ENCODE measurements around the gene FOCAD. TPM values are rescaled to one million over a fixed set of nuclear protein-coding genes. Genes with fewer than 3 reads are reported as not detected.

The FOCAD gene
- total and polyA plus RNA-seq, 2 donors (not counting 1 experiment from before 2014, with no cell fraction given): 4.0 to 10.1 TPM

DNA sequence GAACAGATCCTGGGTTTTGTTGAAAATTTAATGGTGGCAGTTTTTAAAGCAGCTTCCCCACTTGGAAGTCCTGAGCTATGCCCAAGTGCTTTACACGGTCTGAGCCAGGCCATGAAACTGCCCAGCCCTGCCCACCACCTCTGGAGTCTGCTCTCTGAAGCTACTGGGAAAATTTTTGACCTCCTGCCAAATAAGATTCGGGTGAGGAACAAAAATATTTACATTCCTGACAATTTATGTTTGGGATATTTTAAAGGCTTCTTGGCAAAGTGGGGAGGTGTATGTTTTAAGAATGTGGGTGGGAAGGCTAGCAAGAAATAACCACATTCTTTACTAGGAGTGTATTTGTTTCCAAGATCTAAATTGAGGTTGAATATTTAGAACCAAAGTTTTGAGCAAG, 297.4 kb downstream of the FOCAD start:
- ChIA-PET CTCF (no interaction called here), POLR2A (no interaction called here)
- ATAC-seq (ENCODE audit: low read depth): no peak
- TF ChIP-seq EZH2 (IDR thresholded peaks at IDR 0.05; ENCODE audit: borderline replicate concordance, insufficient read depth, low read depth, low read length, poor library complexity, severe bottlenecking): no peak
- TF ChIP-seq, protein P1, sequence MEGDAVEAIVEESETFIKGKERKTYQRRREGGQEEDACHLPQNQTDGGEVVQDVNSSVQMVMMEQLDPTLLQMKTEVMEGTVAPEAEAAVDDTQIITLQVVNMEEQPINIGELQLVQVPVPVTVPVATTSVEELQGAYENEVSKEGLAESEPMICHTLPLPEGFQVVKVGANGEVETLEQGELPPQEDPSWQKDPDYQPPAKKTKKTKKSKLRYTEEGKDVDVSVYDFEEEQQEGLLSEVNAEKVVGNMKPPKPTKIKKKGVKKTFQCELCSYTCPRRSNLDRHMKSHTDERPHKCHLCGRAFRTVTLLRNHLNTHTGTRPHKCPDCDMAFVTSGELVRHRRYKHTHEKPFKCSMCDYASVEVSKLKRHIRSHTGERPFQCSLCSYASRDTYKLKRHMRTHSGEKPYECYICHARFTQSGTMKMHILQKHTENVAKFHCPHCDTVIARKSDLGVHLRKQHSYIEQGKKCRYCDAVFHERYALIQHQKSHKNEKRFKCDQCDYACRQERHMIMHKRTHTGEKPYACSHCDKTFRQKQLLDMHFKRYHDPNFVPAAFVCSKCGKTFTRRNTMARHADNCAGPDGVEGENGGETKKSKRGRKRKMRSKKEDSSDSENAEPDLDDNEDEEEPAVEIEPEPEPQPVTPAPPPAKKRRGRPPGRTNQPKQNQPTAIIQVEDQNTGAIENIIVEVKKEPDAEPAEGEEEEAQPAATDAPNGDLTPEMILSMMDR (IDR thresholded peaks at IDR 0.05): no peak
- peaks cover 13% of the 10 kb centered on the region for H3K4me1 Mint-ChIP-seq
- Histone ChIP-seq H3K4me2 (replicated peaks; ENCODE audit: low read depth, low read length, poor library complexity, severe bottlenecking) (peak overlapping the region; percentile 34), H3K36me3 (replicated peaks in 1 of 2; ENCODE audit: control extremely low read depth in 1 of 2, control insufficient read depth in 1 of 2, extremely low read depth in 1 of 2, insufficient read depth in 2 of 2, low read length in 1 of 2) (peaks cover 0 to 2% of the 10 kb centered on the region in 2 experiments), H2AFZ (ENCODE audit: insufficient read depth, low read depth, low read length, poor library complexity, severe bottlenecking) (no peak overlapping the region), H4K20me1 (ENCODE audit: control insufficient read depth, insufficient read depth, low read length, poor library complexity, severe bottlenecking) (no peaks in the 10 kb centered on the region), H3K9me3 (ENCODE audit: control extremely low read depth in 1 of 3, control insufficient read depth in 2 of 3, insufficient read depth in 1 of 3, low read length in 2 of 3) (no peaks in the 10 kb centered on the region), H3K9ac (ENCODE audit: low read length) (no peak overlapping the region), H3K27me3 (replicated peaks in 1 of 4; ENCODE audit: control extremely low read depth in 1 of 4, control insufficient read depth in 3 of 4, insufficient read depth in 4 of 4, low read length in 3 of 4) (no peaks in the 10 kb centered on the region), H3K4me1 (ENCODE audit: control insufficient read depth in 2 of 2, insufficient read depth in 2 of 2, low read length in 2 of 2) (peaks cover 13 to 15% of the 10 kb centered on the region in 2 donors), H3K4me3 (ENCODE audit: control extremely low read depth in 1 of 5, extremely low read depth in 1 of 5, insufficient read depth in 1 of 5, low read depth in 2 of 5, low read length in 4 of 5) (no peak overlapping the region), H3K27ac (ENCODE audit: low read length in 2 of 2) (no peak overlapping the region), H3K79me2 (ENCODE audit: control insufficient read depth, insufficient read depth, low read length) (no peaks in the 10 kb centered on the region)
- WGBS (ENCODE audit: insufficient coverage): 67% methylated on average over 1 of the region's 2 CpGs
- no peak for DNase-seq
- no peak overlapping the region for H3K27ac Mint-ChIP-seq
- intact Hi-C loops (cut with micrococcal nuclease): no loop called here
- no peaks in the 10 kb centered on the region for H3K27me3 Mint-ChIP-seq
- no peaks in the 10 kb centered on the region for H3K9me3 Mint-ChIP-seq (ENCODE audit: insufficient read depth)
- H3K4me3 Mint-ChIP-seq: no peak overlapping the region

DNA sequence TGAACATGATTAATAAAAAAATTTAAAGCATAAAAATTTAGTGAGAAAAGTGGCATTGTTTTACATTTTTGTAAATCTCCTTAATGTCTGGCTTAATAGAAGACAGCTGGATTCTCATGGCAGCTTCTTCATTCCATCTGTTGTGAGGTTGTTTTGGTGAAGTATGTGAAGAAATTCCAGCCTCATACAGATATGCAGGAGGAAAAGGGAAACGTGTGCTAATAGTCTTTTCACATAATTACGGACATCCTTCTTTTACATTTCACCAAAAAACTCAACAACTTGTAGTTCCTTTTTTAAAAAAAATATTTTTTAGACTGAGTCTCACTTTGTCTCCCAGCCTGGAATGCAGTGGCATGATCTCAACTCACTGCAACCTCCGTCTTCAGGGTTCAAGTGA, 300.4 kb downstream of the FOCAD start:
- peaks cover 13% of the 10 kb centered on the region for H3K4me1 Mint-ChIP-seq
- no peaks in the 10 kb centered on the region for H3K9me3 Mint-ChIP-seq (ENCODE audit: insufficient read depth)
- no peaks in the 10 kb centered on the region for H3K79me2 ChIP-seq (ENCODE audit: control insufficient read depth, insufficient read depth, low read length)
- no peak overlapping the region for H3K4me3 Mint-ChIP-seq
- H3K9me3 ChIP-seq (ENCODE audit: control extremely low read depth in 1 of 3, control insufficient read depth in 2 of 3, insufficient read depth in 1 of 3, low read length in 2 of 3): no peaks in the 10 kb centered on the region
- 100% methylated on average over 1 of the region's 3 CpGs for WGBS (ENCODE audit: insufficient coverage)
- DNase-seq (no peak), ATAC-seq (ENCODE audit: low read depth) (no peak)
- H3K27me3 Mint-ChIP-seq: no peaks in the 10 kb centered on the region
- POLR2A ChIA-PET: no interaction called here
- no peak overlapping the region for H2AFZ ChIP-seq (ENCODE audit: insufficient read depth, low read depth, low read length, poor library complexity, severe bottlenecking)
- no peaks in the 10 kb centered on the region for H3K27me3 ChIP-seq (replicated peaks in 1 of 4; ENCODE audit: control extremely low read depth in 1 of 4, control insufficient read depth in 3 of 4, insufficient read depth in 4 of 4, low read length in 3 of 4)
- no peak overlapping the region for H3K27ac Mint-ChIP-seq
- no peak overlapping the region for H3K4me3 ChIP-seq (ENCODE audit: control extremely low read depth in 1 of 5, extremely low read depth in 1 of 5, insufficient read depth in 1 of 5, low read depth in 2 of 5, low read length in 4 of 5)
- intact Hi-C loops (cut with micrococcal nuclease): no loop called here
- TF ChIP-seq EZH2 (IDR thresholded peaks at IDR 0.05; ENCODE audit: borderline replicate concordance, insufficient read depth, low read depth, low read length, poor library complexity, severe bottlenecking): no peak
- TF ChIP-seq, protein P1 (IDR thresholded peaks at IDR 0.05): no peak
- no peaks in the 10 kb centered on the region for H4K20me1 ChIP-seq (ENCODE audit: control insufficient read depth, insufficient read depth, low read length, poor library complexity, severe bottlenecking)
- CTCF ChIA-PET: no interaction called here
- peaks cover 13 to 15% of the 10 kb centered on the region in 2 donors for H3K4me1 ChIP-seq (ENCODE audit: control insufficient read depth in 2 of 2, insufficient read depth in 2 of 2, low read length in 2 of 2)
- H3K4me2 ChIP-seq (replicated peaks; ENCODE audit: low read depth, low read length, poor library complexity, severe bottlenecking): no peak overlapping the region
- no peak overlapping the region for H3K27ac ChIP-seq (ENCODE audit: low read length in 2 of 2)
- H3K36me3 ChIP-seq (replicated peaks in 1 of 2; ENCODE audit: control extremely low read depth in 1 of 2, control insufficient read depth in 1 of 2, extremely low read depth in 1 of 2, insufficient read depth in 2 of 2, low read length in 1 of 2): no peaks in the 10 kb centered on the region
- no peak overlapping the region for H3K9ac ChIP-seq (ENCODE audit: low read length)
